GM19035 (cell line): ENCODE measurements around the gene EVC2.

Source experiments
- ATAC-seq: cut with Tn5 transposase; IDR thresholded peaks from one replicate; pipeline ENCODE4 v1.9.1; 2021; ENCODE audit not compliant: unreplicated experiment

EVC2 gene

GRCh38 chr4:5686338-5686737 is 22.0 kb downstream of the EVC2 start:
- ATAC-seq, result no peak

GRCh38 chr4:5685296-5685695 is 23.1 kb downstream of the EVC2 start:
- ATAC-seq, result no peak

GRCh38 chr4:5683566-5683965 is 24.8 kb downstream of the EVC2 start:
- ATAC-seq, result no peak

- ATAC-seq, result no peak
Observed at GRCh38 chr4:5678977-5679376, 29.4 kb downstream of the EVC2 start.

- no peak for ATAC-seq
Observed at GRCh38 chr4:5676763-5677162, 31.6 kb downstream of the EVC2 start.

- ATAC-seq, result no peak
Observed at GRCh38 chr4:5666741-5667140, 41.6 kb downstream of the EVC2 start.

GRCh38 chr4:5664778-5665177 is 43.6 kb downstream of the EVC2 start:
- ATAC-seq, result no peak

- ATAC-seq, result no peak
Observed at GRCh38 chr4:5662555-5662954, 45.8 kb downstream of the EVC2 start.

- no peak for ATAC-seq
Observed at GRCh38 chr4:5661237-5661636, 47.1 kb downstream of the EVC2 start.

- no peak for ATAC-seq
Observed at GRCh38 chr4:5660185-5660584, 48.2 kb downstream of the EVC2 start.

- ATAC-seq, result no peak
Observed at GRCh38 chr4:5658974-5659373, 49.4 kb downstream of the EVC2 start.

GRCh38 chr4:5656415-5656814 is 51.9 kb downstream of the EVC2 start:
- ATAC-seq, result no peak

GRCh38 chr4:5654791-5655190 is 53.6 kb downstream of the EVC2 start:
- no peak for ATAC-seq

GRCh38 chr4:5651089-5651488 is 57.3 kb downstream of the EVC2 start:
- ATAC-seq, result no peak

- ATAC-seq, result no peak
Observed at GRCh38 chr4:5650040-5650439, 58.3 kb downstream of the EVC2 start.

- no peak for ATAC-seq
Observed at GRCh38 chr4:5647351-5647750, 61.0 kb downstream of the EVC2 start.

- no peak for ATAC-seq
Observed at GRCh38 chr4:5640096-5640495, 68.3 kb downstream of the EVC2 start.

GRCh38 chr4:5639556-5639955 is 68.8 kb downstream of the EVC2 start:
- no peak for ATAC-seq

GRCh38 chr4:5638976-5639375 is 69.4 kb downstream of the EVC2 start:
- ATAC-seq, result no peak

GRCh38 chr4:5638316-5638715 is 70.0 kb downstream of the EVC2 start:
- ATAC-seq, result no peak

GRCh38 chr4:5636766-5637670 is 71.3 kb downstream of the EVC2 start:
- no peak for ATAC-seq

- no peak for ATAC-seq
Observed at GRCh38 chr4:5635826-5636195, 72.5 kb downstream of the EVC2 start.

GRCh38 chr4:5632571-5632970 is 75.8 kb downstream of the EVC2 start:
- ATAC-seq, result no peak
